HG02981 (cell line): Measurements from ENCODE around the gene CD226.
A peak's percentile ranks its signal among the peaks of the same experiment; 100 is the strongest.
"Not testable (repeated sequence)": the region's sequence is repeated elsewhere in the genome, so short reads cannot be mapped to it uniquely, and the experiment has no call there.

Experiments used
- ATAC-seq: cut with Tn5 transposase; IDR thresholded peaks from one replicate; pipeline ENCODE4 v1.9.1; 2021; ENCODE audit warnings: mild to moderate bottlenecking, moderate library complexity; ENCODE audit not compliant: unreplicated experiment

Gene CD226

DNA sequence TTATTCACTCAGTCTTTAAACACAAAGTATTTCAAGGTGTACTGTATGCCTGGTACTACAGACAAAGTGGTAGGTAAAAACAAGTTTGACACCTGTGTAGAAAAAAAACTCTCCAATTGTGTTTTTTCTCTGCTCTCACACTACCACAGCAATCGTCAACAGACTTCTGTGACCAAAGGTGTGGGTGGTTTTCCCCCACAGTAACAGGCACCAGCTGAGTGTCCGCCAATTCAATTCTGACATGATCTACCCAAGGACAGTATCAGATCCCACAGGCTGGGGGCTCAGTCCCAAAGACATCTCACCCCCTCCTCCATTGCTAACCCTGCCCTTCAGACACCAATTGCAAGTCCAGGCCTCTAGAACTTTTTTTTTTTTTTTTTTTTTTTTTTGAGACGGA, 71.2 kb downstream of the CD226 start:
- no peak for ATAC-seq

DNA sequence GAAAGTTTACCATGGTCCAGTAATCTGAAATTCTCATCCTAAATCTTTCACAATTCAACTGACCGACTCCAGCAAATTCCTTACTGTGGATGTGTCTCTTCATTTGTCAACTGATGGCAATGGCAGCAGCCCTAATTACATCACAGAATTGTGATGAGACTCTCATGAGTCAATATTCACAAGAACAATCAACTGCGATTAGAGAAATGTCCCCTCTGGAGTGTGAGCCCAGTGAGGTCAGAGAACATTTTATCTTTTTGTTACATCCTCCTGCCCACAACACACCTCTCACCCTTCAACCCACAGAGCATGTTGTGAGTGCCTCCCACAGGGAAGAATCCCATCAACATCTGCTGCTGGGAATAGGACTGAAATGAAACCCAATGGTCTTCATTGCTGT, 73.6 kb downstream of the CD226 start:
- ATAC-seq: no peak

DNA sequence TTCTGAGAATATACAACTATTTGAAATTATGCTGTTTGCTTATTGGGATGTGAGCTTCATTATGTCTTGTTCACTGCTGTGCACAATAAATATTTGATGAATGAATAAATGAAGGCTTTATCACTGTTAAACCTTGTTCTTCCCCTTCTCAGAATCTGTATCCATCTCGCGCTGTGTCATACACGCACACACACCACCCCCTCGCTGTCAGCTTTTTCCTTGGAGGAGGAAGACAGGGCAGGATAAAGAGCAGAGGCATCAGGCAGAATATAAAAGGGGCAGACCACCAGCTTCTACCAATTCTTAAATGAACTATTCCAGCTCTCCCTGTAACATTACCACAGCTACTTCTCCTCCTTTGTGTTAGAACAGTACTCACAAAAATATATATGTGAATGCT, 75.0 kb downstream of the CD226 start:
- no peak for ATAC-seq

DNA sequence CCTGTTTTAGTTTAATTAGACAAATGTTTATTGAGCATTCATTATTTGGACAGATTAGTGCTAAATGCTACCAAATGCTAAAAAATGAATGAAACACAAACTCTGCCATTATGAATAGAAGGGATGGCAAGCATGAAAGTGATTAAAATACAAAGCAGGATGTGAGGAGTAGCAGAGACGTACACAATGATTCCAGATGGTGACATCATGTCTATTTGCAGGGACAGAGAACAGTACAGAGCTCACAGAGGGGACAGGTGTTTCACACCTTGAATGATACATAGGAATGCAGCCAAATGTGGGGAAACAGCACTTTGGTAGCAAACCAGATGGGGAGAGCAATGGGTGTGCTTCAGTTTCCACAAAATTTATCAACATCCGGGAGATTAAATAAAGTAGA, 76.3 kb downstream of the CD226 start:
- ATAC-seq: no peak

DNA sequence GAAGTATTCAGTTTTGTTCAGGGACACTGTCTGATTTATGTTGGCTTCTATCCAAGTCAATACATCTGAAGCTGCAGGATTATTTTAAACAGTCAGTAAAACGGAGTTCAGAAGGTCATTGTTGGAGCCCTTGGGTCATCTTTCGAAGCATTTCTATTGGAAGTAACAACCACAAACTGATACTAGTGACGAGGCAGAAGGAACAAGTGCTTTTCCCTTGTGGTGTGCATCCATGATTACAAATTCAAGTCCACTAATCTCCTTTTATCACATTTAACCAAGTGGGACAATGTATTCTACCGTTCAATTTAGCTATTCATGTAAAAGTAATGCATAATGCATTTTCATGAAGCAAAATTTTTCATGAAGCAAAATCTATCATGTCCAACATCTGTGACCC, 76.9 kb downstream of the CD226 start:
- no peak for ATAC-seq

DNA sequence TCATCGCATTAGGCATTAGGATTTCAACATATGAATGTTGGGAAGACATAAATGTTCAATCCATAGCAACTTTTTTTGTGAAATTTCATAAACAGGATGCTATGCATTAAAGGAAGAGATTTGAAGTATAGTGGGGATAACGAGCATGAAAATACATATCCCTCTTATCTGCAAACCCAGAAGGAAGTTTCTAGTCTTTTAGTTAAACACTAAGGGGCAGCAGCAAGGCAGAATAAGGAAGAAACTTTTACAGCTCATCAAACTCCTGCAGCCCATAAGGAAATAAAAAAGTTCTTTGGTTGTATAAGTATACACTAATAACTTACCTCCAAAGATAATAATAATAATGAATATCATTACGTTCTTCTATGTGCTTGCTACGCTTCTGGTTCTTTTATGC, 81.5 kb downstream of the CD226 start:
- ATAC-seq: no peak

DNA sequence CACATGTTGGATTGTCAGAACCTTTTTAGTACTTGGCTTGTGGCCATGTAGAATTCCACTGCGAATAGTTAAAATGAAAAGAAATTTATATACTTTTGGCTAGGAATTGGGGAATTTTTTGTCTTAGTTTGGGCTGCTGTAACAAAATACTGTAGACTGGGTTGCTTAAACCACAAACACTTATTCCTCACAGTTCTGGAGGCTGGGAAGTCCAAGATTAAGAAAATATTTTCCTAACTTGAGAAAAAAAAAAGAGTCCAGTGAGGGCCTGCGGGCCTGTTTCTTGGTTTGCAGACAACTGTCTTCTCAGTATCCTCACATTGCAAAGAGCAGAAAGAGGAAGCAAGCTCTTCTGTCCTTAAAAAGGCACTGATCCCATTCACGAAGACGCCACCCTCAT, 81.9 kb downstream of the CD226 start:
- ATAC-seq: no peak

DNA sequence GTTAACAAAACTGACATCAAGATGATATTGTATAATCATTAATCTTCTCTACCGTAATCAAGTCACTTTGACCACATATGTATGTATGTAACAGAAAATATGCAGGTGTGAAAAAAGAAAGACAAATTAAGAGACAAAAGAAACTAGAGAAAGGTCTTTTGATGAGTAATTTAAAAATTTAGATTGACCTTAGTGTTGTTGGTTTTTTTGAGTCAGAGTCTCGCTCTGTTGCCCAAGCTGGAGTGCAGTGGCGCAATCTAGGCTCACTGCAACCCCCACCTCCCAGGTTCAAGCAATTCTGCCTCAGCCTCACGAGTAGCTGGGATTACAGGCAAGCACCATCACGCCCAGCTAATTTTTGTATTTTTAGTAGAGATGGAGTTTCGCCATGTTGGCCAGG, 82.9 kb downstream of the CD226 start:
- ATAC-seq: peak; percentile 88

DNA sequence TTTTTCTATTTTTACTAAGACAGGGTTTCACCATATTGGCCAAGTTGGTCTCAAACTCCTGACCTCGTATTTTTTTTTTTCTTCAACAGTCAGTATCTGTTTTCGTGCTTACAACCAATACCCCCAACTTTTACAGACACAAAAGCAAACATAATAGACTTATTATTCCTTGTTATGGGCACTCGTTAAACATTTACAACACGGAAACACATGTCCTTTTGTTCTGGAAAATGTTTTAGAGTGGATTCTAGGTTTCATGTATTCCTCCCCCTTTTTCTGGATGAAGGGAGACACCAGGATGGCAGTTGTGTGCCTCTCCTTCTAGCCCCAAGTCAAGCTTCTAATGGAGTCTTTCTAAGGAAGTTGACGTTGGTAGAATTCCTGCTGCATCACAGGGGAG, 88.8 kb downstream of the CD226 start:
- no peak for ATAC-seq

DNA sequence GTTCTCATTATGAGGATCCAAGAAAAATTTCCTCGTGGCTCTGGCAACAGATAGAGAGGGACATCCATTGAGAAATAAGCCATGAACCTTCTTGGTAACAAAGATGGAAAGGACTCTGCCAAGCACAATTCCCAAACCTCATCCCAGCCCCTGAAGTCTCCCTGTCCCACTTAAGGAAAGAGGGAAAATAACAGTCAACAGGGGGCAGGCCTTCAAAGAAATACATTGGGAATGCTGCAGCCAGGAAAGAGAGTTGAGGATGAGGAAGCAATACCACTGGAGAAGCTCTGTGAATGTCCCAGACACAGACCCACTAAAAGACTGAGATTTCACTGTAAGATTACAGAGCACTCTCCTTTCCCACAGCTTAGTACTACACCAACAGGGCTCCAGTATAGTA, 93.2 kb downstream of the CD226 start:
- no peak for ATAC-seq

DNA sequence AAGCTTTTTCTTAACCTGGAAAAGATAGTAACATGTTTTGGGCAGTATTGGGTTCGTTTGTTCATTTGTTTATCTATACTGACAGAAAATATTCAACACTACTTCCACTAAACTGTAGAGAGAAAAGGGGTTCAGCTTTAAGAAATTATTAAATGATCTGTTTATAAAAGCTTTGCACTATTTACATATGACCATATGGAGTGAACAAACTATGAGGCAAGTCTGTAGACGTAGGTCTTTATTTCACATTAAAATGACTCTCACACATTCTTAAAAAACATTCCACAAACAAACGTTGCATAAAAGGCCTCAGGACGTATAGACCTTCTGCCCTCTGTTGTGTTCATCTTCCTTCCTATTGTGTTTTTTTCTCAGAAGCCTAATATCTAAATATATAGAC, 94.6 kb downstream of the CD226 start:
- no peak for ATAC-seq

DNA sequence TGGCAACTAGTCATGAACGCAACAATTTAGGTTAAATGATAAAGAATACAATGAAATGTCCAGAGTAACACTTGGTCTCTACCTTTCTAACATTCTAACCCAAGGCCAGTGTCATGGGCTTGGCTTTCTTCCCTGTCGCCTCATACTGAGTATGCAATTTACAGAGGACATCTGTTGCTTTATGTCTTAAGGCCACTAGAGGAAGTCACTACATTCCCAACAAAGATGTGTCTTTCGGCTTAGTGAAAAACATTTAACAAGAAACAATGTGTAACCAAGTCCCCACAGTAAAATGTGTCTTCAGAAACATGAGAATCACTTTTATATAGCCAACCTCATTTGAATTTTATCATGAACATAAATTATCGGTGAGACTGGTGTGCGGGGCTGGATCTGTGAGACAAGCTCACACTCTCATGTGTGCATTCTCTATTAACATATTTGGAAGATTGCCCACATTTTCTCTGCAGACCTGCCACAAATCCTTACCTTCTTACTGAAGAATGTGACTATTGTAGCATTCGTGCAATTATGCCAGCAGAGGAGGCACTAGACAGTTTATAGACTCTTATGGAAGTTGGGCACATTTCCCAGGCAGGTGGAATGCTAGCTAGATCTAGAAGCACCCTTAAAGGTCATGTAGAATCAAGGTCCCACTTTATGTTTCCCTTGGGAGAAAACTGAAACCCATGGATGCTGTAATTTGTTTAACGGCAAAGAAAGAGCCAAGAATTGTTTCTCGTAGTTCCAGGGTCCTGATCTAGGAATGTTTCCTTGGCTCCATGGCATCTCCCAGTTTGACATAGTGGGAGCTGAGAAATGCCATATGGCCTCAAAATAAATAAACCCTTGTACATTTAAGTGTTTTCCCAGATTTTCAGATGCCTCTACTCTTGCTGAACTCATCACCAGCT, 101.8 kb downstream of the CD226 start:
- ATAC-seq: no peak

DNA sequence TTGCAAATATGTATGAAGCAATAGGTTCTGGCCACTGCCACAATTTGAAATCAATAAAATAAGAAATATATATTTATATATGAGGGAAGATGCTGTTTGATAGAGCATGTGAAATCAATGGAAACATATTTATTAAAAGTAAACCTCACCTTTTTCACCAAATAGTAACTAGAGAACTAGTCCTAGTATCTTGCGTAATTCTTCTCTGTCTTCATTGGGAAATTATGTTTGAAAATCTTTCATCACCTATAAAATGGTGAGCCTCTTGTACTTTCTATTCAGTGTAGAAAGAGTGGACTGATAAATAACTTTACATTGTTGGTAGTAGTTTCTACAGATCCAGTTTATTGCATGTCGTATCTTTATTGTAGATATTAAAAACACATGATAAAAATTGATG, 103.0 kb downstream of the CD226 start:
- no peak for ATAC-seq

DNA sequence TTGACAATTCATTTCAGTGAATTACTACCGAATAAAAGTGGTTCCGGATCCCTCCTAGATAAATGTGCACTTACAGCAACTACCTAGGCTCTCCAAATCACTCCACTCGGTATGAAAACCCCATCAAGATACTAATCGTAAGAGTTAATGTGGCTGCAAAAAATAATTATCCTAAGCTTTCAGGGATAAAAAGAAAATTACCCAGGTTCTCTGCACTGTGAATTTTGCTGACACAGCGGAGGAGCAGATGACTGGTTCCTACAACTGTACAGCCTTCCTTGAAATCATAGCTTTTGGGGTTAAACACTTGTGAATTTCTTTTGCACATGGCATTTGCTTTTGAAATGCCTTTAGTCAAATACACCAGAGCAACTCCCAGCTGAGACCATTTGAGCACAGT, 104.7 kb downstream of the CD226 start:
- no peak for ATAC-seq

DNA sequence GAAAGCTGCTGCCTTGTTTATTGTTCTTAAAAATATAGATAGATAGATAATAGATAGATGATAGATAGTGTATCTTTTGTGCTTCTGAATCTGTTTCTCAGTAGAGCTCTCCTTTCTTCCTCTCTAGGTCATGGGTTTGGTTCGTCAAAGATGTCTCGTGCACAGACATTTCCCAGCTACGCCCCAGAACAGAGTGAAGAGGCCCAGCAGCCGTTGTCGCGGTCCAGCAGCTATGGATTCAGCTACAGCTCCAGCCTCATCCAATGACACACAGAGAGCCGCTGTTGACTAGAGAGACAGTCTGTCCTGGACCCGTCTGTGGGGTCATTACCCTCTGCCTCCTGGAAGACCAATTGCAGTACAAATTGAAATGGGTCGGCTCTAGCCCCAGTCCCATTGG, 106.6 kb downstream of the CD226 start:
- ATAC-seq: no peak

DNA sequence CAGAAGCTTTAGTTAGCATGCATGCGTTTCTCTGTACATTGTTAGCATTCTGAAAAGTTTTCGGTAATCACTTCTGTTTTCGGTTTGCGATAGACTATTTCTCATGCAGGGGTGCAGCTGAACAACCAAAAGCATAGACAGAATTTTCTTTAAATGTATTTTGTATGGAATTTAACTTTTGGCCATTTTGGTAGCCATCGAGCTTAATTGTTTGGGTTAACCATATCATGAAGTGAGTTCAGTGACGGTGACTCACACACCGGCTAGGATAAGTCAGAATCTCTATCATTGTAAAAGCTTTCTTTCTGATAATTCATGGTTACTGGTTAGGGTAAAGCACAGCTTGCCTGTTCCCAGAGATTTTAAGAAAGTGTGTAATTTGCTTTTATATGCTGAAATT, 107.2 kb downstream of the CD226 start:
- ATAC-seq: no peak

DNA sequence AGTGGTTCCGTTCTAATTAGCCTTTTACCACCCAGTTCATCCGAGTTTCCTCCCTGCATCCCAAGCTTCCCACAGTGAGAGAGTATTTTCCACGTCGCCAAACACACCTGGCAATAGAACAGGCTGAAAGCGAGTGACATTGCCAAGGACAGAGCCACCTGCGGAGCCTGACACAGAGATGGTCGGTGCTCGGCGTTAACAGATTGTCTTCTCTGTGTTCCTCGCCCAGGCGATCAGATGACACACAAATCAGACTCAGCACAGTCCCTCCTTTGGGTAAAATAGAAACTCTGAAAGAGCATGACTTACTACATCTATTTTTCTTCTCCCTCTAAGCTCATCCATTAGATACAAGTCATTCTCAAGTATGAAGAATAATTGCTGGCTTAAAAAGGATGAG, 107.7 kb downstream of the CD226 start:
- no peak for ATAC-seq

DNA sequence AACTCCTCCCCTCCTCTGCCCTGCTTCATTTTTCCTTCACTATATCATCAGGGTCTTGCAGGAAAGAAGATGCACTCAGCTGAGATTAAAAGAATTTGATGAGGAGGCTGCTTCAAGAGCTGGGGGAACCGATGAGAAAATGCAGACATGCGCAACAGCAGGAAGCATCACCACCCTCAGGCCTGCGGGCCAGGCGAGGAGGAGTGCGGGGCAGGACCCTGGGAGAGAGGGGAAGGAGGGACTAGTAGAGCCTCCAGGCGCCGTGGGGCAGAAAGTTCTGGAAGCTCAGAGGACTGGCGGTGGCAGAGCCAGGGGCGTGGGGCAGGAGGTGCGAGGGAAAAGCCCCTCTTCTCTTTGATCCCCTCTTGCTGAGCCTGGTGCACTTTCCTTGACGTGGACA, 108.2 kb downstream of the CD226 start:
- no peak for ATAC-seq

DNA sequence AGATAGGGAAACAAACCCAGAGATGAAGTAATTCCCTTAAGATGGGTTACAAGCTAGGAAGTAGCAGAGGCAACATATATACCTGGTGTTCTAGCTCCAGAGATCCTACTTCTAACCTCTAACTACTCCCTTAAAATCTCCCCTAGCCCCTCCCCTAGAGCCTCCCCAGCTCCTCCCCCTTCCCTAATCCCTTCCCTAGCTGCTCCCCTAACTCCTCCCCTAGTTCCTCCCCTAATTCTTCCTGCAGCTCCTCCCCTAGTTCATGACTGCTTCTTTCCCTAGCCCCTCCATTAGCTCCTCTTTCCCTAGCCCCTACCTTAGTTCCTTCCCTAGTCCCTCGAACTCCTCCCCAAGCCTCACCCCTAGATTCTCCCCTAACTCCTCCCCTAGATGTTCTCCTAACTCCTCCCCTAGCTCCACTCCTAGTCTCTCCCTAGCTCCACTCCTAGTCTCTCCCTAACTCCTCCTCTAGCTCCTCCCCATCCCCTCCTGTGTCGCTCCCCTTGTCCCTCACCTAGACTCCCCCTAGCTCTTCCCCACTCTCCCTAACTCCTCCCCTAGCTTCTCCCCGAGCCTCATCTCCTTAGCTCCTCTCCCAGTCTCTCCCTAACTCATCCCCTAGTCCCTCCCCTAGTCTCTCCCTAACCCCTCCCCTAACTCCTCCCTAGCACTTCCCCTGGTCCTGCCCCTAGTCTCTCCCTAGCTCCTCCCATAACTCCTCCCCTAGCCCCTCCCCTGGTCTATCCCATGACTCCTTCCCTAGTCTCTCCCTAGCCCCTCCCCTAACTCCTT, 108.9 kb downstream of the CD226 start:
- peak; percentile 60 for ATAC-seq

DNA sequence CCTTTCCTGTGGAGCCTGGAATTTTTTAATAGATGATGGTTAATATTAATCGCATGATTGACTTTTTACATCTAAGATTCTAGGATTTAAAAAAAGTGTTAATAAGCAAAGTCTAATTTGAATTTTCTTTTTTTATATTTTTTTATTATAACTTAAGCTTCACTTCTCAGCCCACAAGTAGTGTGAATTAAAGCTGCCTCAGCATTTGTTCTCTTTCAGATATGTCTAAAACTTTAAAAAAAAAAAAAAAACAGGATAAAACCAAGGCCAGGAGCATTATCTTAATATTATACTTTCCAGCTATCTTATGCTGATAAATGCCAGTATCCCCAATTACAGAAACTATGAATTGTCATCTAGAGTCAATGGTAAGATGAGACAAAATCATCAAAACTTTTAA, 109.7 kb downstream of the CD226 start:
- no peak for ATAC-seq

DNA sequence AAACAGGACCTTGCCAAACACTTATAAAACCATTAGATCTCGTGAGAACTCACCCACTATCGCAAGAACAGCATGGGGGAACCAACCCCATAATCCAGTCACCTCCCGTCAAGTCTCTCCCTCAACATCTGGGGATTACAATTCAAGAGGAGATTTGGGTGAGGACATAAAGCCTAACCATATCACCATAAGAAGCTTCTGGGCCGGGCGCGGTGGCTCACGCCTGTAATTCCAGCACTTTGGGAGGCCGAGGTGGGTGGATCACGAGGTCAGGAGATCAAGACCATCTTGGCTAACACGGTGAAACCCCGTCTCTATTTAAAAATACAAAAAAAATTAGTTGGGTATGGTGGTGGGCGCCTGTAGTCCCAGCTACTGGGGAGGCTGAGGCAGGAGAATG, 112.7 kb downstream of the CD226 start:
- ATAC-seq: not testable (repeated sequence)

DNA sequence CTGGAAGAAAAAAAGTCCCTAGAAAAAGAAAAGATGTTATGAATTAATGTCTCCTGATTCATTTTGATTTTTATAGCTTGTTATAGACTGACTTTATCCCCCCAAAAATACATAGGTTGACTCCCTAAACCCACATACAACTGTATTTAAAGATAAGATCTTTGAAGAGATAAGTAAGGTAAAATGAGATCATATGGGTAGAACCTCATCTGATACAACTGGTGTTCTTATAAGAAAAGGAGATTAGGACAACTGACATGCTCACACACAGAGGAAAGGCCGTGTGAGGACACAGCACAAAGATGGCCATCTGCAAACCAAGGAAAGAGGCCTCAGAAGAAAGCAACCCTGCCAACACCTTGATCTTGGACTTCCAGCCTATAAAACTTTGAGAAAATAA, 117.5 kb downstream of the CD226 start:
- no peak for ATAC-seq
